RWPE1 (cell line): Measurements from ENCODE around the gene PRAMEF1.
A peak's percentile ranks its signal among the peaks of the same experiment; 100 is the strongest.
"Not testable (repeated sequence)": the region's sequence is repeated elsewhere in the genome, so short reads cannot be mapped to it uniquely, and the experiment has no call there.

Experiments
- CTCF ChIA-PET: fragments of 350-600 bp; sonication (Branson Sonifier 250); formaldehyde crosslinking; extraction: SDS; loops from one replicate; lab custom pipeline; 2021; lab: Yijun Ruan, JAX
- POLR2A ChIA-PET: fragments of 400-600 bp; formaldehyde crosslinking; extraction: SDS; loops from one replicate; lab custom pipeline; 2020; ENCODE audit warnings: antibody characterized with exemption; ENCODE audit not compliant: low non-redundant PET; lab: Yijun Ruan, JAX
- DNase-seq: peaks from one replicate; pipeline ENCODE4 v3.0.0; 2012; ENCODE audit warnings: low spot score
- H3K27ac ChIP-seq: fragments of 450-650 bp; 2 replicates; pipeline ENCODE4 v1.5.1; 2017
- CTCF ChIP-seq: fragments of 450-650 bp; conservative IDR thresholded peaks from 2 replicates; pipeline ENCODE4 v1.5.1; 2017; ENCODE audit warnings: low read depth, mild to moderate bottlenecking

PRAMEF1 gene

GRCh38 chr1:12811409-12811784, 20.2 kb downstream of the PRAMEF1 start:
- peak overlapping the region; percentile 65 for H3K27ac ChIP-seq
- no peak for TF ChIP-seq CTCF
- CTCF ChIA-PET, result interaction anchor here (0.6 kb wide), 1 partner anchor 16 kb away, joined by 7 read pairs; no protein-coding TSS in a partner anchor
- POLR2A ChIA-PET, result no interaction called here
- DNase-seq, result no peak

GRCh38 chr1:12819061-12819460, 27.9 kb downstream of the PRAMEF1 start:
- DNase-seq, H3K27ac ChIP-seq, CTCF ChIA-PET, POLR2A ChIA-PET: not testable (repeated sequence)

- POLR2A ChIA-PET, H3K27ac ChIP-seq, CTCF ChIA-PET, DNase-seq: not testable (repeated sequence)
Measured at GRCh38 chr1:12831310-12831709, 40.1 kb downstream of the PRAMEF1 start, which contains the start of gene PRAMEF11. Gene PRAMEF11, minus strand, starts transcription at chr1:12831410. Its CDS starts 2,621 bp downstream, at chr1:12828789.

GRCh38 chr1:12833251-12833650, 42.1 kb downstream of the PRAMEF1 start:
- CTCF ChIA-PET, H3K27ac ChIP-seq, POLR2A ChIA-PET, DNase-seq: not testable (repeated sequence)
